ENCODE data around the gene RBL2. TPM values are rescaled to one million over a fixed set of nuclear protein-coding genes. Genes with fewer than 3 reads are reported as not detected.

Gene RBL2
- total RNA-seq, 1 experiment from 2014 or later: 33.4 TPM

DNA sequence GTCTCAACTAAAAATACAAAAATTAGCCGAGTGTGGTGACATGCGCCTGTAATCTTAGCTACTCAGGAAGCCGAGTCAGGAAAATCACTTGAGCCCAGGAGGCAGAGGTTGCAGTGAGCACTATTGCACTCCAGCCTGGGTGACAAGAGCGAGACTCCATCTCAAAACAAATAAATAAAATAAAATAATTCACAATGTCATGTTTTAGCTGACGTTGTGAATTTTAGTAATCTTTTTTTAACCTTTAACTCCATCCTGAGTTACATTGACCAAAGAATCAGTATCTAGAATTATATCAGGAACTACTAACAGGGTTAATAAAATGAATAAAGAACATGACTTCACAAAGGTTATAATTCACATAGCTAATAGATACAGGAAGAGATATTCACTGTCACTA, 5.9 kb downstream of the RBL2 start (continued):
- TF ChIP-seq RAD21 (IDR thresholded peaks at IDR 0.05; ENCODE audit: low read depth) (no peak), SP1 (IDR thresholded peaks at IDR 0.05; ENCODE audit: low read depth) (no peak), ZFX (IDR thresholded peaks at IDR 0.05) (no peak), ELF1 (IDR thresholded peaks at IDR 0.05; ENCODE audit: borderline replicate concordance, low read depth) (no peak)
- TF ChIP-seq, protein P1, sequence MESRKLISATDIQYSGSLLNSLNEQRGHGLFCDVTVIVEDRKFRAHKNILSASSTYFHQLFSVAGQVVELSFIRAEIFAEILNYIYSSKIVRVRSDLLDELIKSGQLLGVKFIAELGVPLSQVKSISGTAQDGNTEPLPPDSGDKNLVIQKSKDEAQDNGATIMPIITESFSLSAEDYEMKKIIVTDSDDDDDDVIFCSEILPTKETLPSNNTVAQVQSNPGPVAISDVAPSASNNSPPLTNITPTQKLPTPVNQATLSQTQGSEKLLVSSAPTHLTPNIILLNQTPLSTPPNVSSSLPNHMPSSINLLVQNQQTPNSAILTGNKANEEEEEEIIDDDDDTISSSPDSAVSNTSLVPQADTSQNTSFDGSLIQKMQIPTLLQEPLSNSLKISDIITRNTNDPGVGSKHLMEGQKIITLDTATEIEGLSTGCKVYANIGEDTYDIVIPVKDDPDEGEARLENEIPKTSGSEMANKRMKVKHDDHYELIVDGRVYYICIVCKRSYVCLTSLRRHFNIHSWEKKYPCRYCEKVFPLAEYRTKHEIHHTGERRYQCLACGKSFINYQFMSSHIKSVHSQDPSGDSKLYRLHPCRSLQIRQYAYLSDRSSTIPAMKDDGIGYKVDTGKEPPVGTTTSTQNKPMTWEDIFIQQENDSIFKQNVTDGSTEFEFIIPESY (IDR thresholded peaks at IDR 0.05; ENCODE audit: extremely low read depth, insufficient replicate concordance, low read length): no peak

DNA sequence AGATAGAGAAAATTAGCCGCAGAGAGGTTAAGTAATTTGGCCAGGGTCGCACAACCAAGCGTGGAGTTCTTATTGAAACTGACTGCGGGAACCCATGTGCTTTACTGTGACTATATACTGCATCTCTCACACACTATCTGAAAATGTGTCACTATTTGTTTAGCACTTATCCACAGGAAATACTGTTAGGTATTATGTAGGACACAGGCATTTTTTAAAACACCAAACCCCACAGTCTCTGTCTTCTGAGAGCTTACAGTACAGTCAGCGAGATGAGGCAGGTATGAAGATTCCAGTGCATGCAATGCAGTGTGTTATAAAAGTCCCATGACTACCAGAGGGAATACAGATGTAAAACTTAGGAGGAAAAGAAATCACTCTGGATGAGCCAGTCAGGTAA, 11.3 kb downstream of the RBL2 start:
- H3K4me2 ChIP-seq (ENCODE audit: low read length): no peak overlapping the region
- ChIA-PET POLR2A (interaction anchor here (1.1 kb wide), 1 partner anchor 25 kb away, joined by 3 read pairs; no protein-coding TSS in a partner anchor), RAD21 (ENCODE audit: low non-redundant PET in 1 of 2, low total read pairs in 2 of 2, uncharacterized antibody in 2 of 2, unreplicated experiment in 2 of 2) (no interaction called here), CTCF (no interaction called here)
- H3K79me2 ChIP-seq (ENCODE audit: insufficient read depth, low read length): no peaks in the 10 kb centered on the region
- H2AFZ ChIP-seq (ENCODE audit: low read depth, low read length, poor library complexity, severe bottlenecking): no peak overlapping the region
- BruUV-seq (replicated peaks): no TSS peak
- H3K27me3 ChIP-seq (ENCODE audit: insufficient read depth, low read length): no peaks in the 10 kb centered on the region
- H4K20me1 ChIP-seq (ENCODE audit: insufficient read depth): no peaks in the 10 kb centered on the region; the same call in 1 of the 2 replicates
- no peak for DNase-seq (ENCODE audit: low read depth, low spot score)
- TF ChIP-seq POLR2AphosphoS5 (IDR thresholded peaks at IDR 0.05; ENCODE audit: low read depth, low read length) (no peak), CBX3 (IDR thresholded peaks at IDR 0.05; ENCODE audit: low read depth) (no peak), EGR1 (IDR thresholded peaks at IDR 0.05; ENCODE audit: low read depth) (no peak), EZH2 (IDR thresholded peaks at IDR 0.05) (no peak), CEBPB (IDR thresholded peaks at IDR 0.05; ENCODE audit: low read depth) (no peak), SIN3A (IDR thresholded peaks at IDR 0.05; ENCODE audit: low read depth) (no peak)
- TF ChIP-seq, protein P1 (IDR thresholded peaks at IDR 0.05; ENCODE audit: extremely low read depth, insufficient replicate concordance, low read length): no peak
- TF ChIP-seq, protein P2, sequence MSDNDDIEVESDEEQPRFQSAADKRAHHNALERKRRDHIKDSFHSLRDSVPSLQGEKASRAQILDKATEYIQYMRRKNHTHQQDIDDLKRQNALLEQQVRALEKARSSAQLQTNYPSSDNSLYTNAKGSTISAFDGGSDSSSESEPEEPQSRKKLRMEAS (IDR thresholded peaks at IDR 0.05): no peak
- no peaks in the 10 kb centered on the region for H3K4me1 ChIP-seq (ENCODE audit: control insufficient read depth in 1 of 2, insufficient read depth in 2 of 2, low read length in 2 of 2)
- ATAC-seq: no peak
- no peak overlapping the region for H3K9ac ChIP-seq (ENCODE audit: low read length)
- no peaks in the 10 kb centered on the region for H3K9me3 ChIP-seq (ENCODE audit: control insufficient read depth in 1 of 2, insufficient read depth in 1 of 2, low read depth in 1 of 2, low read length in 2 of 2)
- no peak overlapping the region for H3K27ac ChIP-seq (ENCODE audit: low read depth, low read length)
- intact Hi-C loops (cut with micrococcal nuclease): no loop called here
- no peak overlapping the region for H3K4me3 ChIP-seq (replicated peaks in 1 of 2; ENCODE audit: low read depth in 1 of 2, low read length in 2 of 2)
- H3K36me3 ChIP-seq (ENCODE audit: control insufficient read depth in 1 of 2, insufficient read depth in 2 of 2, low read length in 2 of 2): no peaks in the 10 kb centered on the region
- H3K9me2 ChIP-seq (ENCODE audit: insufficient read depth): no peaks in the 10 kb centered on the region
